ENCODE measurements around the gene IL22RA1.
A peak's percentile ranks its signal among the peaks of the same experiment; 100 is the strongest.

IL22RA1 gene

GRCh38 chr1:24142546-24143534 lies at the start of gene IL22RA1:
Gene IL22RA1, minus strand, starts transcription at chr1:24143140. Its CDS starts 58 bp downstream, at chr1:24143082.
- H3K9me3 Mint-ChIP-seq: no peaks in the 10 kb centered on the region
- no peaks in the 10 kb centered on the region for H3K36me3 Mint-ChIP-seq (ENCODE audit: low read depth)
- no peak within 1 kb of the TSS for H3K27ac Mint-ChIP-seq
- no peak within 1 kb of the TSS for H3K4me3 Mint-ChIP-seq
- no peaks in the 10 kb centered on the region for H3K4me1 Mint-ChIP-seq (ENCODE audit: low read depth)
- intact Hi-C loops (cut with micrococcal nuclease): no loop called here
- H3K27me3 Mint-ChIP-seq: peaks cover 20% of the 10 kb centered on the region

- peak overlapping the region; percentile 46 for H3K27ac Mint-ChIP-seq
- H3K9me3 Mint-ChIP-seq: no peaks in the 10 kb centered on the region
- peaks cover 80% of the 10 kb centered on the region for H3K4me1 Mint-ChIP-seq (ENCODE audit: low read depth)
- peaks cover 41% of the 10 kb centered on the region for H3K27me3 Mint-ChIP-seq
- no peaks in the 10 kb centered on the region for H3K36me3 Mint-ChIP-seq (ENCODE audit: low read depth)
- intact Hi-C loops (cut with micrococcal nuclease): loop anchor here (10.0 kb wide), 1 partner anchor 443 kb away; no protein-coding TSS in a partner anchor
- no peak overlapping the region for H3K4me3 Mint-ChIP-seq
Observed at GRCh38 chr1:24191860-24192259, 48.9 kb upstream of the IL22RA1 start.

- Mint-ChIP-seq H3K27ac (peak overlapping the region; percentile 33), H3K4me3 (no peak overlapping the region), H3K27me3 (peaks cover 49% of the 10 kb centered on the region), H3K36me3 (ENCODE audit: low read depth) (no peaks in the 10 kb centered on the region), H3K9me3 (no peaks in the 10 kb centered on the region), H3K4me1 (ENCODE audit: low read depth) (peaks cover 82% of the 10 kb centered on the region)
- intact Hi-C loops (cut with micrococcal nuclease): loop anchor here (10.0 kb wide), 1 partner anchor 444 kb away; no protein-coding TSS in a partner anchor
Observed at GRCh38 chr1:24190983-24191461, 48.1 kb upstream of the IL22RA1 start.

GRCh38 chr1:24189528-24189927 lies 46.6 kb upstream of the IL22RA1 start:
- peaks cover 67% of the 10 kb centered on the region for H3K4me1 Mint-ChIP-seq (ENCODE audit: low read depth)
- H3K9me3 Mint-ChIP-seq: no peaks in the 10 kb centered on the region
- peaks cover 50% of the 10 kb centered on the region for H3K27me3 Mint-ChIP-seq
- no peak overlapping the region for H3K4me3 Mint-ChIP-seq
- intact Hi-C loops (cut with micrococcal nuclease): no loop called here
- H3K27ac Mint-ChIP-seq: no peak overlapping the region
- H3K36me3 Mint-ChIP-seq (ENCODE audit: low read depth): no peaks in the 10 kb centered on the region

DNA sequence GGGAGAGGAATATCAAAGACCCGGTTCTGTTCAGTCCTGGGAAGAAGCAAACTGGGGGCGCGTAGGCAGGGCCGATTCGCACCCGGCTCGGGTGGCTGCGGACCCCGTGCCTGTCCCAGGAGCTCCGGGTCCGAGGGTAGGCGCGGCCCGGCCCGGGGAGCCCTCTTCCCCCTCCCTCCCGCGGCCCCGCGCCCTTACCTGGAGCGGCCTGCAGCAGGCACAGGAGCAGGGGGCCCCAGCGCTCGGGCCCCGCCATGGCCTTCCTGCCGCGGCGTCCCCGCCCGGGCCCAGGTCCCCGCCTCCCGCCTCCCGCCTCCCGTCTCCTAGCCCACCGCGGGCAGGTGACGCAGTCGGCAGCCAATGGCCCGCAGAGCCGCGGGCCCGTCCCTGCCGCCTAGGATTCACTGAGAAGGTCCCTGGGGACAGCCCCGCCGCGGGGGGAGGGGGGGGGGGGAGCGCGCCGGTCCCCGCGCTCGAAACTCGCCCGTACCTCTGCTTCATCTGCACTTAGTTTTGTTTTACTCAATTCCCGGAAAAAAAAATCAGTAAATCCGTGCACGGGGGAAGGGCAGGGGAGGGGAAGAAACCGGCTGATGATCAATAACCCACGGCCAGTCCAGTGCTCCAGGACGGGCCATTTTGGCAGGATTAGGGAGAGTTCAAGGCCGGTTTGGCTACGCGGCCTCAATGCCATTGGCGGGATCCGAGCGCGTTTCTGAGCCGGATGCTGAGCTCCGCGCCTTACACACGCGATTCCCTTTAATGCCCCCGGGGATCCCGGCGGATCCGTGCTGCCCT lies 44.3 kb upstream of the IL22RA1 start, which contains the start of gene IFNLR1:
IFNLR1 (minus strand) TSS at position 297 of the 798 bp plus-strand sequence; CDS start at position 256, 41 bp downstream.
- Mint-ChIP-seq H3K4me1 (ENCODE audit: low read depth) (peaks cover 46% of the 10 kb centered on the region), H3K4me3 (peak within 1 kb of the TSS; percentile 45), H3K27me3 (peaks cover 45% of the 10 kb centered on the region), H3K9me3 (no peaks in the 10 kb centered on the region), H3K36me3 (ENCODE audit: low read depth) (no peaks in the 10 kb centered on the region), H3K27ac (no peak within 1 kb of the TSS)
- intact Hi-C loops (cut with micrococcal nuclease): no loop called here

- intact Hi-C loops (cut with micrococcal nuclease): no loop called here
- no peak overlapping the region for H3K4me3 Mint-ChIP-seq
- H3K27me3 Mint-ChIP-seq: peaks cover 45% of the 10 kb centered on the region
- peaks cover 40% of the 10 kb centered on the region for H3K4me1 Mint-ChIP-seq (ENCODE audit: low read depth)
- H3K27ac Mint-ChIP-seq: no peak overlapping the region
- H3K9me3 Mint-ChIP-seq: no peaks in the 10 kb centered on the region
- no peaks in the 10 kb centered on the region for H3K36me3 Mint-ChIP-seq (ENCODE audit: low read depth)
Observed at GRCh38 chr1:24186711-24186992, 43.7 kb upstream of the IL22RA1 start.

DNA sequence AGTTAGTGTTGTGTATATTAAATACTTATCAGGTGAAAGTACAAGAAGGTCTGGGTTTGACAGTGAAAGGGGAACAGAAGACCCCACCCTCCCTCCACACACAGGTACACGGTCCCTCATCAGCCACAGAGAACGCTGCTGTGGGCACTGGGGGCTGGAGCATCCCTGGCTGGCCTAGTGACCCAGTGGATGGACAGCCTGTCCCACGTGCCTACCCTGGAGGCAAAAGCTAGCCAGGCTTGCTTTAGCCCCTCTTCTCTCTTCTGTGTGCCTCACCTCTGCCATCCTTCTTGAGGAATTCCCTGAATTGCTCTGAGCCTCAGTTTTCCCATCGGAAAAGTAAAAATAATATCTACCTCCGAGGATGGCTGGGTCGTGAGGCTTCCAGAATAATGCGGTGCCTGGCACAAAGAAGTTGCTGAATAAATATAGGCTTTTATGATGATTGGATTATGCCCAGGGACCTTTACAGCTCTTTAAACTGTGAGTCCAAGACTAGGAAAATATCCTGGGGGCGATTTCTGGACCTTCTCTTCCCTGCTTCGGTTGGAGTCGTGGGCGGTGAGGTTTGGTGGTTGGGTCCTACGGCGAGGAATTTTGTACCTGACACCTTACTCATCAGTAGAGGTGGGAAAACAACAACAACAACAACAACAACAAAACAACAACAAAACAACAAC lies 43.2 kb upstream of the IL22RA1 start:
- H3K27me3 Mint-ChIP-seq: peaks cover 49% of the 10 kb centered on the region

DNA sequence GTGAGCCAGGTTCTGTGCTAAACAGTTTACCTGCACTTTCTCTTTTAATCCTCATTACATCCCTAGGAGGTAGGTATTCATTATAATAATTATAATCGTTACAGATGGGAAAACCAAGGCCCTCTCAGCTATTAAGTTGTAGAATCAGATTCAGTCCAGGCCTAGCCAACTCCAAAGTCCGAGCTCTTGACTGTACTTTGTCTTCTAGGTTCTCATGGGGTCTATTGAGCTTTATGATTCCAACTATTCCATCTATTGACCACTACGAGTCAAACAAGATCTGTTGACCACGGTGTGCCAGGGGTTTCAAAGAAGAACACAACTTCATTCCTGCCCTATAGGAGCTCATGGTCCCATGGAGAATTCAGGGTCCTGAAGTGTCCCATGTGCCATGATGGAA lies 42.1 kb upstream of the IL22RA1 start:
- intact Hi-C loops (cut with micrococcal nuclease): no loop called here

More for the DNA sequence above, 43.2 kb upstream of the IL22RA1 start:
- Mint-ChIP-seq H3K36me3 (ENCODE audit: low read depth) (no peaks in the 10 kb centered on the region), H3K4me1 (ENCODE audit: low read depth) (peaks cover 36% of the 10 kb centered on the region), H3K27ac (no peak overlapping the region), H3K4me3 (no peak overlapping the region), H3K9me3 (no peaks in the 10 kb centered on the region)
- intact Hi-C loops (cut with micrococcal nuclease): no loop called here

GRCh38 chr1:24182061-24182460 lies 39.1 kb upstream of the IL22RA1 start:
- Mint-ChIP-seq H3K4me3 (no peak overlapping the region), H3K9me3 (no peaks in the 10 kb centered on the region), H3K4me1 (ENCODE audit: low read depth) (peaks cover 10% of the 10 kb centered on the region), H3K36me3 (ENCODE audit: low read depth) (no peaks in the 10 kb centered on the region), H3K27ac (no peak overlapping the region), H3K27me3 (peaks cover 43% of the 10 kb centered on the region)
- intact Hi-C loops (cut with micrococcal nuclease): no loop called here

More for the DNA sequence above, 42.1 kb upstream of the IL22RA1 start:
- no peaks in the 10 kb centered on the region for H3K36me3 Mint-ChIP-seq (ENCODE audit: low read depth)
- no peaks in the 10 kb centered on the region for H3K9me3 Mint-ChIP-seq
- no peak overlapping the region for H3K4me3 Mint-ChIP-seq
- no peak overlapping the region for H3K27ac Mint-ChIP-seq
- H3K4me1 Mint-ChIP-seq (ENCODE audit: low read depth): peaks cover 25% of the 10 kb centered on the region
- peaks cover 55% of the 10 kb centered on the region for H3K27me3 Mint-ChIP-seq

GRCh38 chr1:24181619-24182018 lies 38.7 kb upstream of the IL22RA1 start:
- no peak overlapping the region for H3K4me3 Mint-ChIP-seq
- no peaks in the 10 kb centered on the region for H3K9me3 Mint-ChIP-seq
- intact Hi-C loops (cut with micrococcal nuclease): no loop called here
- H3K4me1 Mint-ChIP-seq (ENCODE audit: low read depth): peaks cover 9% of the 10 kb centered on the region
- H3K36me3 Mint-ChIP-seq (ENCODE audit: low read depth): no peaks in the 10 kb centered on the region
- peaks cover 41% of the 10 kb centered on the region for H3K27me3 Mint-ChIP-seq
- H3K27ac Mint-ChIP-seq: no peak overlapping the region

GRCh38 chr1:24180676-24181075 lies 37.7 kb upstream of the IL22RA1 start:
- peaks cover 38% of the 10 kb centered on the region for H3K27me3 Mint-ChIP-seq
- no peak overlapping the region for H3K4me3 Mint-ChIP-seq
- no peaks in the 10 kb centered on the region for H3K9me3 Mint-ChIP-seq
- H3K36me3 Mint-ChIP-seq (ENCODE audit: low read depth): no peaks in the 10 kb centered on the region
- peaks cover 6% of the 10 kb centered on the region for H3K4me1 Mint-ChIP-seq (ENCODE audit: low read depth)
- intact Hi-C loops (cut with micrococcal nuclease): no loop called here
- no peak overlapping the region for H3K27ac Mint-ChIP-seq

DNA sequence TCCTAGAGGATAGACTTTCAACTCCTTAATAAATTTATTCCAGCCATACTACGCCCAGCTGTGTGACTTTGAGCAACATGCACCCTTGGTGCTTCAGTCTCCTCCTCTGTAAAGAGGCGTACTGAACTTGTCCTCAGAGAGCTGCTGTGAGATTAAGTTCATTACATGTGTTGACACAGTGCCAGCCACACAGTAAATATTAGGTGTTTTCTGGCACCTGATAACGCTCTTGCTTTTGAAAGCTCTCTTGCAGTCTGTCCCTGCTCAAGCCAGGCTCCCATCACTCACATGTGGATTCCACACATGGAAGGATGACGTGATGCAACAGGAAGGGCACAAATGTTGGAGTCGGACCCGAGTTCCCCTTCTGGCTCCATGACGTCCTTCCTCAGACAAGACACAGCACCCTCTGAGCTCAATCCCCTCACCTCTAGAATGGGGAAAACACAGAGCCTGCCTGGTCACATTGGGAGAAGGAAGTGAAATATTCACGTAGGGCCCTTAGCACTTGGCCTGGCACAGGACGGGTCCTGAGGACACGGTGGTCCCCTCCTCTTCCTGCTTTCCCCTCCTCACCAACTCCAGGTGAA lies 36.4 kb upstream of the IL22RA1 start:
- no peak overlapping the region for H3K27ac Mint-ChIP-seq
- no peaks in the 10 kb centered on the region for H3K36me3 Mint-ChIP-seq (ENCODE audit: low read depth)
- H3K4me3 Mint-ChIP-seq: no peak overlapping the region
- H3K9me3 Mint-ChIP-seq: peaks cover 3% of the 10 kb centered on the region
- intact Hi-C loops (cut with micrococcal nuclease): no loop called here
- H3K4me1 Mint-ChIP-seq (ENCODE audit: low read depth): peaks cover 10% of the 10 kb centered on the region
- H3K27me3 Mint-ChIP-seq: peaks cover 34% of the 10 kb centered on the region

GRCh38 chr1:24178407-24178806 lies 35.5 kb upstream of the IL22RA1 start:
- peaks cover 19% of the 10 kb centered on the region for H3K4me1 Mint-ChIP-seq (ENCODE audit: low read depth)
- H3K27me3 Mint-ChIP-seq: peaks cover 33% of the 10 kb centered on the region
- no peak overlapping the region for H3K27ac Mint-ChIP-seq
- intact Hi-C loops (cut with micrococcal nuclease): no loop called here
- H3K36me3 Mint-ChIP-seq (ENCODE audit: low read depth): no peaks in the 10 kb centered on the region
- no peak overlapping the region for H3K4me3 Mint-ChIP-seq
- peaks cover 12% of the 10 kb centered on the region for H3K9me3 Mint-ChIP-seq

Measured in dendritic cell treated with granulocyte-macrophage colony-stimulating factor and Interleukin-4, amounts not matched to agents 40 ng/mL and 50 ng/mL, for 4 days (primary cell).